T-helper 17 cell (primary cell): ENCODE data around the gene CORO1A. TPM values are rescaled to one million over a fixed set of nuclear protein-coding genes. Genes with fewer than 3 reads are reported as not detected.
"Not testable (repeated sequence)": the region's sequence is repeated elsewhere in the genome, so short reads cannot be mapped to it uniquely, and the experiment has no call there.

Source experiments
- ATAC-seq: fragments of 150-1000 bp; cut with Tn5 transposase; 2 replicates; pipeline ENCODE4 v1.10.0; 2021; ENCODE audit warnings: mild to moderate bottlenecking, moderate library complexity
- DNase-seq, 3 donors: peaks; one replicate each; pipeline versions ENCODE4 v3.0.0 to v3.0.0-alpha.2; 2020 to 2021
- H3K9me3 ChIP-seq: one replicate; pipeline ENCODE4 v1.7.0; 2013; ENCODE audit warnings: low read length, mild to moderate bottlenecking; ENCODE audit not compliant: control insufficient read depth, poor library complexity, severe bottlenecking
- H3K27ac Mint-ChIP-seq: one replicate; pipeline ENCODE4 v1.8.0; 2022; ENCODE audit warnings: mild to moderate bottlenecking, moderate library complexity, mixed read lengths
- H3K27me3 Mint-ChIP-seq: one replicate; pipeline ENCODE4 v1.8.0; 2022; ENCODE audit warnings: mixed read lengths
- H3K36me3 Mint-ChIP-seq: one replicate; pipeline ENCODE4 v1.8.0; 2022; ENCODE audit warnings: low read depth, mixed read lengths
- H3K4me1 Mint-ChIP-seq: one replicate; pipeline ENCODE4 v1.8.0; 2022; ENCODE audit warnings: mild to moderate bottlenecking, mixed read lengths
- H3K4me3 Mint-ChIP-seq: one replicate; pipeline ENCODE4 v1.8.0; 2022; ENCODE audit warnings: mild to moderate bottlenecking, moderate library complexity, mixed read lengths
- total RNA-seq, 4 donors: library from RNA in 2 of 4; stranded (reverse) in 2 of 4; gene quantifications; one replicate each; pipeline ENCODE4 v1.2.3 and lab custom pipeline; 2022 to 2026

The CORO1A gene
- total RNA-seq, 2 donors from 2014 or later, result 665 to 718 TPM

GRCh38 chr16:30151091-30151490 is 32.3 kb upstream of the CORO1A start:
- H3K27me3 Mint-ChIP-seq, result no peaks in the 10 kb centered on the region
- H3K4me3 Mint-ChIP-seq, result no peak overlapping the region
- no peak for DNase-seq
- ATAC-seq, result no peak
- peaks cover 5% of the 10 kb centered on the region for H3K9me3 ChIP-seq
- H3K36me3 Mint-ChIP-seq, result no peaks in the 10 kb centered on the region
- H3K4me1 Mint-ChIP-seq, result peaks cover 2% of the 10 kb centered on the region
- no peak overlapping the region for H3K27ac Mint-ChIP-seq

- no peak for ATAC-seq
- no peaks in the 10 kb centered on the region for H3K36me3 Mint-ChIP-seq
These were observed 30.9 kb upstream of the CORO1A start for GRCh38 chr16:30152517-30152916.

GRCh38 chr16:30155188-30155587 is 28.2 kb upstream of the CORO1A start:
- H3K9me3 ChIP-seq, result peaks cover under 1% of the 10 kb centered on the region
- Mint-ChIP-seq H3K27ac (no peak overlapping the region), H3K36me3 (no peaks in the 10 kb centered on the region), H3K27me3 (no peaks in the 10 kb centered on the region), H3K4me3 (no peak overlapping the region), H3K4me1 (peaks cover 4% of the 10 kb centered on the region)
- no peak for ATAC-seq
- DNase-seq, result no peak

More at GRCh38 chr16:30152517-30152916, 30.9 kb upstream of the CORO1A start:
- no peak overlapping the region for H3K27ac Mint-ChIP-seq
- H3K4me3 Mint-ChIP-seq, result no peak overlapping the region
- no peaks in the 10 kb centered on the region for H3K27me3 Mint-ChIP-seq
- peaks cover 4% of the 10 kb centered on the region for H3K4me1 Mint-ChIP-seq
- DNase-seq, result no peak
- H3K9me3 ChIP-seq, result peaks cover 5% of the 10 kb centered on the region

GRCh38 chr16:30157214-30157613 is 26.2 kb upstream of the CORO1A start:
- no peaks in the 10 kb centered on the region for H3K9me3 ChIP-seq
- Mint-ChIP-seq H3K27me3 (no peaks in the 10 kb centered on the region), H3K27ac (no peak overlapping the region), H3K36me3 (no peaks in the 10 kb centered on the region), H3K4me1 (peaks cover 4% of the 10 kb centered on the region), H3K4me3 (no peak overlapping the region)
- ATAC-seq, result no peak
- DNase-seq, result no peak

- ATAC-seq (no peak), DNase-seq (no peak)
- Mint-ChIP-seq H3K36me3 (peaks cover 2% of the 10 kb centered on the region), H3K4me3 (no peak overlapping the region), H3K4me1 (peaks cover 22% of the 10 kb centered on the region), H3K27ac (no peak overlapping the region), H3K27me3 (no peaks in the 10 kb centered on the region)
- H3K9me3 ChIP-seq, result no peaks in the 10 kb centered on the region
These were observed 19.9 kb upstream of the CORO1A start for GRCh38 chr16:30163538-30163937.

- ATAC-seq, result peak; percentile 51
- peaks cover 2% of the 10 kb centered on the region for H3K36me3 Mint-ChIP-seq
- H3K27me3 Mint-ChIP-seq, result no peaks in the 10 kb centered on the region
- no peaks in the 10 kb centered on the region for H3K9me3 ChIP-seq
- peaks cover 22% of the 10 kb centered on the region for H3K4me1 Mint-ChIP-seq
- H3K27ac Mint-ChIP-seq, result peak overlapping the region; percentile 39
- peak overlapping the region; percentile 60 for H3K4me3 Mint-ChIP-seq
- DNase-seq, result no peak
These were observed 17.1 kb upstream of the CORO1A start for GRCh38 chr16:30166202-30166902.

GRCh38 chr16:30168746-30169145 is 14.7 kb upstream of the CORO1A start:
- peaks cover 19% of the 10 kb centered on the region for H3K4me1 Mint-ChIP-seq
- H3K27ac Mint-ChIP-seq, H3K36me3 Mint-ChIP-seq, ATAC-seq, H3K9me3 ChIP-seq, DNase-seq, H3K27me3 Mint-ChIP-seq, H3K4me3 Mint-ChIP-seq: not testable (repeated sequence)

GRCh38 chr16:30169416-30169815 is 14.0 kb upstream of the CORO1A start:
- not testable (repeated sequence) for H3K27me3 Mint-ChIP-seq, H3K4me3 Mint-ChIP-seq, DNase-seq, H3K36me3 Mint-ChIP-seq, H3K9me3 ChIP-seq, ATAC-seq, H3K27ac Mint-ChIP-seq
- peaks cover 19% of the 10 kb centered on the region for H3K4me1 Mint-ChIP-seq

- not testable (repeated sequence) for H3K27me3 Mint-ChIP-seq, H3K36me3 Mint-ChIP-seq, DNase-seq, H3K27ac Mint-ChIP-seq, H3K9me3 ChIP-seq, ATAC-seq, H3K4me3 Mint-ChIP-seq
- H3K4me1 Mint-ChIP-seq, result peaks cover 17% of the 10 kb centered on the region
These were observed 13.3 kb upstream of the CORO1A start for GRCh38 chr16:30170145-30170544.

- H3K9me3 ChIP-seq, result no peaks in the 10 kb centered on the region
- DNase-seq (no peak), ATAC-seq (no peak)
- Mint-ChIP-seq H3K27me3 (no peaks in the 10 kb centered on the region), H3K4me1 (no peaks in the 10 kb centered on the region), H3K4me3 (no peak overlapping the region), H3K36me3 (no peaks in the 10 kb centered on the region), H3K27ac (no peak overlapping the region)
These were observed 10.3 kb upstream of the CORO1A start for GRCh38 chr16:30173054-30173453.

GRCh38 chr16:30176876-30177275 is 6.5 kb upstream of the CORO1A start:
- DNase-seq, H3K36me3 Mint-ChIP-seq, H3K27ac Mint-ChIP-seq, H3K9me3 ChIP-seq, H3K27me3 Mint-ChIP-seq, H3K4me1 Mint-ChIP-seq, ATAC-seq, H3K4me3 Mint-ChIP-seq: not testable (repeated sequence)

GRCh38 chr16:30179195-30179594 is 4.2 kb upstream of the CORO1A start:
- Mint-ChIP-seq H3K4me1 (peaks cover 10% of the 10 kb centered on the region), H3K27ac (no peak overlapping the region), H3K27me3 (no peaks in the 10 kb centered on the region), H3K36me3 (peaks cover 2% of the 10 kb centered on the region), H3K4me3 (no peak overlapping the region)
- ATAC-seq (no peak), DNase-seq (no peak)
- no peaks in the 10 kb centered on the region for H3K9me3 ChIP-seq

GRCh38 chr16:30179931-30180330 is 3.5 kb upstream of the CORO1A start:
- Mint-ChIP-seq H3K36me3 (peaks cover 9% of the 10 kb centered on the region), H3K27ac (no peak overlapping the region), H3K4me3 (no peak overlapping the region), H3K4me1 (peaks cover 14% of the 10 kb centered on the region), H3K27me3 (no peaks in the 10 kb centered on the region)
- no peak for DNase-seq
- ATAC-seq, result no peak
- H3K9me3 ChIP-seq, result no peaks in the 10 kb centered on the region

GRCh38 chr16:30180741-30181140 is 2.7 kb upstream of the CORO1A start:
- DNase-seq (no peak), ATAC-seq (no peak)
- Mint-ChIP-seq H3K4me3 (no peak overlapping the region), H3K27me3 (no peaks in the 10 kb centered on the region), H3K27ac (peak overlapping the region; percentile 8), H3K36me3 (peaks cover 10% of the 10 kb centered on the region), H3K4me1 (peaks cover 18% of the 10 kb centered on the region)
- no peaks in the 10 kb centered on the region for H3K9me3 ChIP-seq
